Activated naive CD4-positive, alpha-beta T cell treated with anti-CD3 and anti-CD28 coated beads, Interleukin-2, amount 50 U/mL, for 72 hours (primary cell): ENCODE results near the gene ARL8A. TPM values are rescaled to one million over a fixed set of nuclear protein-coding genes. Genes with fewer than 3 reads are reported as not detected.
"Not testable (repeated sequence)": the region's sequence is repeated elsewhere in the genome, so short reads cannot be mapped to it uniquely, and the experiment has no call there.

Experiments
- ATAC-seq, 2 donors: fragments of 150-1000 bp; cut with Tn5 transposase; 2 replicates each; pipeline ENCODE4 v1.10.0; 2021; ENCODE audit warnings: mild to moderate bottlenecking in 2 of 2, moderate library complexity in 2 of 2
- DNase-seq, 2 donors: peaks; one replicate each; pipeline ENCODE4 v3.0.0; 2021 to 2022; ENCODE audit warnings: low spot score in 2 of 2
- H3K27ac Mint-ChIP-seq, 2 donors: one replicate each; pipeline ENCODE4 v1.8.0; 2022; ENCODE audit warnings: mild to moderate bottlenecking in 2 of 2, mixed read lengths in 2 of 2
- H3K36me3 Mint-ChIP-seq, 2 donors: one replicate each; pipeline ENCODE4 v1.8.0; 2022; ENCODE audit warnings: mixed read lengths in 2 of 2
- H3K9me3 Mint-ChIP-seq, 2 donors: one replicate each; pipeline ENCODE4 v1.8.0; 2022; ENCODE audit warnings: mixed read lengths in 2 of 2
- total RNA-seq, 2 donors: library from RNA; stranded (reverse); gene quantifications; one replicate each; pipeline ENCODE4 v1.2.3, GENCODE V29; 2022

The ARL8A gene
- total RNA-seq, 2 donors from 2014 or later, result 38.8 to 63.2 TPM

DNA sequence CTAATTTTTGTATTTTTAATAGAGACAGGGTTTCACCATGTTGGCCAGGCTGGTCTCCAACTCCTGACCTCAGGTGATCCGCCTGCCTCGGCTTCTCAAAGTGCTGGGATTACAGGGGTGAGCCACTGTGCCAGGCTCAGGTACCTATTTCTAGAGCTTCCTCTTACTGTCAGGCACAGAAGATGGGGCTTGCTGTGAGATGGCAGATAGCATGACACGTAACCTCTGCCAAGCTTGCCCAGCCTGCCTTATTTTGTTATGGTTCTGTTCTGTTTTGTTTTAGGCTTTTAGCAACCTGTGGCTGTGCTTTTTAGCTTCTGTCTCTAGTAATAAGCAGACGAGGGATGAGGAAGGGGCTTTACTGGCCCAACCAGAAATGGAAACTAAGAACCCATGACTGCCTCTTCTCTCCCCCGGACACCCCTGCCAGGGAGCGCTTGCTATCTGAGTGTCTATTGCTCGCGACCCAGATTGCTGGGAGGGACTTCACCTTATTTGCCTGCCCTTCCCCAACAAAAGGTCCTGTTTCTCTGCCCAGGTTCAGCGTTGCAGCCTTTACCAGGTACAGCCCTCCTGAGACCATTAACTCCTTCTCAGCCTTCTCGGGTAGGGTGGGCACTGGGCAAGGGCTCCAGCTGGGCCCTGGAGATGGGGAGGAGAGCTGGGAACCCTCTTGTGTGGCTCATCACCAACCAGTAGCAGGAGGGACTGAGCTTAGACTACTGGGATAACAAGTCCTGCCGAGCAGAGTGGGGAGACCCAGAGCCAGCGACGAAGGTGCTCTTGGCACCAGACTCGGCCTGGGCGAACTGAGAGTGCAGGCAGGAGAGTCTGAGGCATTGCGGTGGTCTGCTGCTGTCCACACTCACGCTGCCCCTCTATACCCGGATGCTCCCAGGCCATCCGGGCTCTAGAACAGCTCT, 35.6 kb upstream of the ARL8A start:
- no peak overlapping the region for H3K27ac Mint-ChIP-seq
- H3K36me3 Mint-ChIP-seq, result no peaks in the 10 kb centered on the region
- no peaks in the 10 kb centered on the region for H3K9me3 Mint-ChIP-seq
- DNase-seq, result no peak
- ATAC-seq, result no peak

DNA sequence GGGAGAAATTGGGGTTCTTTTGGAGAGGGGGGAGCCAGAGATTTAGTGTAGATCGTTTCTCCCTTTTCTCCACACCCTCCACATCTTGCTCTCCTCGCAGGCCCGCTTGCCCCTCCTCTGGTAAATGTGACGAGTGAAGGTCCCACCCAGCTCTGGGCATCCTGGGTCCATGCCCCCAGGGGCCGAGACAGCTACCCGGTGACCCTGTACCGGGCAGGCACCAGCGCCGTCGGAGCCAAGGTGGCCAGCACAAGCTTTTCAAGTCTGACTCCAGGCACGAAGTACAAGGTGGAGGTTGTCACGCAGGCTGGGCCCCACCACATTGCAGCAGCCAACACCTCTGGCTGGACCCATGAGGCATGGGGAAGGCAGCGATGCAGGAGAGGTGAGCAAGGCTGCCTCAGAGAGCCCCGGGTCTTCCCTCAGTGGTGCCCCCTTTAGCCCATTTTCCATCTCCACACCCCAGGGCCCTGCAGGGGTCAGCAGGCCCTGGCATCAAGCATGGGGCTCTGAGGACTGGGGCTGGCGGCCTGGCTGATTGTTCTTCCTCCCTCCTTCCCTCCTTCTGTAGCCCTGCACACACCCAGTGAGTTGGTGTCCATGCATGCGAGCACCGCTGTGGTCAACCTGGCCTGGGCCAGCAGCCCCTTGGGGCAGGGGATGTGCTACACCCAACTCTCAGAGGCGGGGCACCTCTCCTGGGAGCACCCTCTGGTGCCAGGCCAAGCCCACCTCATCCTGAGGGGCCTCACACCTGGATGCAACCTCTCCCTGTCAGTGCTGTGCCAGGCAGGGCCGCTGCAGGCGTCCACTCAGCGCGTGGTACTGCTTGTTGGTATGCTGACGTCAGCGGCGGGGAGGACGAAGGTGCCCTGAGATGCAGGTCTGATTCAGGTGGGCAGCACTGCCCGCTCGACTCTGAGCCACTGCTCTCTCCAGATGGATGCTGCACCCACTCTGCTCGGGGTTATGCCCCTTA, 32.7 kb upstream of the ARL8A start:
- Mint-ChIP-seq H3K9me3 (no peaks in the 10 kb centered on the region), H3K36me3 (no peaks in the 10 kb centered on the region), H3K27ac (no peak overlapping the region)
- ATAC-seq (no peak), DNase-seq (no peak)

DNA sequence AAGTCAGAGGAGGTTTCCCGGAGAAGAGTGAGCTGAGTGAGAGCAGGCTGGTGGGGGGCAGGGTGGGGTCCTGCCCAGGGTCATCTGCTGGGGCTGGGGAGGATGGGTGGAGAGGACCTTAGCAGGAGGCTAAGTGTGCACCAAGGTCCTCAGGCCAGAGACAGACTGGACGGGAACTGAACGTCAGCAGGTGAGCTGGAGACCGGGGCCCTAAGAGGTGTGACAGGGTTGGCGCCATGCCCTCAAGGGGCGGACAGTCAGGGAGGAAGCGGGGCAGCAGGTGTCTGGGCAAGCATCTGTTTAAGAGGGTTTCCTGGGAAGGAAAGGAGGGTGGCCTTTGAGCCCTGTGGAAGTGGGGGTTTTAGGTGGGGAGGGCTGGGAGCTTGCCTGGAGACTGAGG, 29.5 kb upstream of the ARL8A start:
- no peak for DNase-seq
- ATAC-seq, result no peak
- Mint-ChIP-seq H3K9me3 (no peaks in the 10 kb centered on the region), H3K36me3 (no peaks in the 10 kb centered on the region), H3K27ac (peak overlapping the region in 1 of 2 donors; percentile 13)

- no peaks in the 10 kb centered on the region for H3K36me3 Mint-ChIP-seq
- no peaks in the 10 kb centered on the region for H3K9me3 Mint-ChIP-seq
- no peak overlapping the region for H3K27ac Mint-ChIP-seq
- peak; percentile 67 to 82 for ATAC-seq
- no peak for DNase-seq
Observed at GRCh38 chr1:202172015-202172355, 27.4 kb upstream of the ARL8A start.

DNA sequence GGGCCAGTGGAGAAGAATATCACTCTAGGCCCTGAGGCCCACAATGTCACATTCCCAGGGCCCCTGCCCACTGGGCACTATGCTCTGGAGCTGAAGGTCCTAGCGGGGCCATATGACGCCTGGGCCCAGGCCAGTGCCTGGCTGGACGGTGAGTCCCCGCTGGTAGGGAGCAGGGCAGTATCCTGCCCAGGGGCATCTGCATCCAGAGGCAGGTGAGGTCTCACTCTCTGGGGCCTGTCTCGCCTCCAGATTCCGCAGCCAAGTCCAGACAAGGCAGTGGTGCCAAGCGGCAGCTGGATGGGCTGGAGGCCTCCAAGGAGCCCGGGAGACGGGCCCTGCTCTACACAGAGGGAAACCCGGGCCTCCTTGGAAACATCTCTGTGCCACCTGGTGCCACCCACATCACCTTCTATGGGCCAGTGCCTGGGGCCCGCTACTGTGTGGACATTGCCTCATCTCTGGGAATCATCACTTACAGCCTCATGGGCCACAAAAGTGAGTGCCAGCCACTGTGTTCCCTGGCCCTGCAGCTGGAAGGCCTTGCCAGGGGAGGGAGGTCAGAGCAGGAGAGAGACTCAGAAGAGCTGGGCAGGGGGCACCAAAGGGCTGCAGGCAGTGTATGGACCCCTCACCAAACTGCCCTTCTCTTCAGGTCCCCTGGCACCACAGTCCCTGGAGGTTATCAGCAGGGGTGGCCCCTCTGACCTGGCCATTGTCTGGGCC, 26.9 kb upstream of the ARL8A start:
- Mint-ChIP-seq H3K27ac (no peak overlapping the region), H3K36me3 (no peaks in the 10 kb centered on the region), H3K9me3 (no peaks in the 10 kb centered on the region)
- ATAC-seq (peak; percentile 64 to 66), DNase-seq (no peak)

DNA sequence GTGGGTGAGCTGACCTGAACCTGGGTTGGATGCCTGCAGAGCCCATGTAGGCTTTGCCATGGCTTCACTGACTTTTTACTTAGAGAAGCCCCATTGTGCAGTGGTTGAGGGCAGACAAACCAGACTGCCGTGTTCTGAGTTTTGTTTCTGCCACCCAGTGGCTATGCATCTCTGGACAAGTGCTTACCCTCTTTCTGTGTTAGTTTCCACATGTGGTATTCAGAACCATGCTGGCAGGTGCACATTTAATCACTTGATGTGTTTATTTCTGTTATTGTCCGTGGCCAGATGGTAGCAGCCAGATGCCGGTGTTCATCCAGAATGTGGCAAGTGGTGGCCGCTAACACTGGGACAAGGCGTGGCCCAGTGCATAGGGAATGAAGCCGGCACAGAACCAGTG, 26.2 kb upstream of the ARL8A start:
- DNase-seq (no peak), ATAC-seq (peak in 1 of 2 donors; percentile 10)
- H3K36me3 Mint-ChIP-seq, result no peaks in the 10 kb centered on the region
- no peaks in the 10 kb centered on the region for H3K9me3 Mint-ChIP-seq
- H3K27ac Mint-ChIP-seq, result no peak overlapping the region

- Mint-ChIP-seq H3K36me3 (no peaks in the 10 kb centered on the region), H3K27ac (no peak overlapping the region), H3K9me3 (no peaks in the 10 kb centered on the region)
- ATAC-seq, result no peak
- no peak for DNase-seq
Observed at GRCh38 chr1:202168861-202169260, 24.3 kb upstream of the ARL8A start.

DNA sequence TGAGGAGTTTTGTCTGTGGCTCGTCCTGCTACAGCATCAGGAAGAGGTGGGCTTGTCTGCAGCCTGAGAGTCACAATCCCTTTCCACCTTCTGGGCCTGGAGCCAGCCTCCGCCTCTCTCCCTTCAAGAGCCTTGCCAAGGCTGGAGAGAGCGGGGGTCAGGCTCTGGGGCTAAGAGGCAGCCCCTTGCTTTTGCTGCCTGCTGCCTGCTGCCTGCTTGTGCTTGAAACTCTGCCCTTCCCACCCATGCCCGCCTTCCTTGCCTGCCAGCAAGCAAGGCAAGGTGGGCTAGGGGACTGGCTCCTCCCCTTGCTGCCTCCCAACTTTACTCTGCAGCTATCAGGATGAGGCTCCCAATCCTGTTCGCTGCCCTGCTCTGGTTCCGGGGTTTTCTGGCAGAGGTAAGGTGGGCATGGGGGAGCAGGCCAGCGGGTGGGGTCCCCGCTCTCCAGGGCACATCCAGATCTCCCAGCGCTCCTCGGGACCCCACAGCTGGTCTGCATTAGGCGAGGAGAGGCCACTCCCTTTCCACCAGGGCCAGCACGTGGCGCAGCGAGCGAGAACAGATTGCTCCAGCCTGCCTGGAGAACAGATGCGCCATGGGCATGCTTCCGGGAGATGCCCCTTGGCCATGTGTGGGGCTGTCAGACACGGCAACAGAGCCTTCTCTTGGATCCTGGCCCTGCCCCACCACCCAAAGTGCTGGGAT, 23.3 kb upstream of the ARL8A start:
- H3K36me3 Mint-ChIP-seq, result no peaks in the 10 kb centered on the region
- no peak for DNase-seq
- H3K27ac Mint-ChIP-seq, result peak overlapping the region in 1 of 2 donors; percentile 58
- ATAC-seq, result no peak
- no peaks in the 10 kb centered on the region for H3K9me3 Mint-ChIP-seq

- H3K27ac Mint-ChIP-seq, result peak overlapping the region in 1 of 2 donors; percentile 58
- not testable (repeated sequence) for DNase-seq, H3K9me3 Mint-ChIP-seq, H3K36me3 Mint-ChIP-seq, ATAC-seq
Observed at GRCh38 chr1:202167054-202167453, 22.5 kb upstream of the ARL8A start.

DNA sequence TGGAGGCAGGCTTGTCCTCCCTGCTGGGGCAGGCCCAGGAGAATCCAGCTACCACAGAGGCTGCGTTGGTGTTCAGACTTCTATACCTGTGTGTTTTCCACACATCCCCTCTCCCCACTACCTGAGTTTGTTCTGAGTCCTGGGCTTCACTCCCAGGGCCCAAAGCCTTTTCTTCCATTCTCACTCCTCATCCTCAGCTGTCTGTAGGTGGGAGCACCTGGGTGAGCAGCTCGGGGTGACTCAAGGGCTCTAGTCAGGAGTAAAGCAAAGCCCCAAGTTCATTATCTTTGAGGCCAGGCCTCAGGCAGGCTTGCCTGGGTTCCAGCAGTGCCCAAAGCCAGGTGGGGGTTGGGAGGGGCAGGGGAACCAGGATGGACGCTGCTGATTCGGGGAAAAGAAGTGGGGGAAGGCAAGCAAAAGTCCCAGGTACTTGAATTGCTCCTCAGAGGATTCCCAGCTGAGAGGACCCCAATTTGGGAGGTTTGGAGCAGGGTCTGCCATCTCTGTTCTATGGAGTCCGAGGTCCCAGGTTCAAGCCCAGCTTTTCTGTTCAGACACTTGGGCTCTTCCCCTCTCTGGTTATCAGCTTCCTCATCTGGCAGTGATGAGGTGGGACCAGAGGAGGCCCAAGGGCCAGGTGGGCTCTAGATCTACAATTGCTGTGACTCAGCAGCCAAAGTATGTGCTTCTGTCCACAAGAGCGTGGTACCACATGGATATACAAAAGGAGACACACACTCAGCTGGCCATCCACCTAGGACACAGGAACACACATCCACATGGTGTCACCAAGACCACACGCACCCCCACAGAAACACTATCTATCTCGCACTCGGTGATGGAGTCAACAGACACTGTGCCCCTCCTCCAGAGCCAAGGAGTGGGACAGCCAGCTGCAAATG, 21.7 kb upstream of the ARL8A start:
- DNase-seq (no peak), ATAC-seq (no peak)
- peak overlapping the region in 1 of 2 donors; percentile 73 for H3K27ac Mint-ChIP-seq
- no peaks in the 10 kb centered on the region for H3K9me3 Mint-ChIP-seq
- no peaks in the 10 kb centered on the region for H3K36me3 Mint-ChIP-seq

DNA sequence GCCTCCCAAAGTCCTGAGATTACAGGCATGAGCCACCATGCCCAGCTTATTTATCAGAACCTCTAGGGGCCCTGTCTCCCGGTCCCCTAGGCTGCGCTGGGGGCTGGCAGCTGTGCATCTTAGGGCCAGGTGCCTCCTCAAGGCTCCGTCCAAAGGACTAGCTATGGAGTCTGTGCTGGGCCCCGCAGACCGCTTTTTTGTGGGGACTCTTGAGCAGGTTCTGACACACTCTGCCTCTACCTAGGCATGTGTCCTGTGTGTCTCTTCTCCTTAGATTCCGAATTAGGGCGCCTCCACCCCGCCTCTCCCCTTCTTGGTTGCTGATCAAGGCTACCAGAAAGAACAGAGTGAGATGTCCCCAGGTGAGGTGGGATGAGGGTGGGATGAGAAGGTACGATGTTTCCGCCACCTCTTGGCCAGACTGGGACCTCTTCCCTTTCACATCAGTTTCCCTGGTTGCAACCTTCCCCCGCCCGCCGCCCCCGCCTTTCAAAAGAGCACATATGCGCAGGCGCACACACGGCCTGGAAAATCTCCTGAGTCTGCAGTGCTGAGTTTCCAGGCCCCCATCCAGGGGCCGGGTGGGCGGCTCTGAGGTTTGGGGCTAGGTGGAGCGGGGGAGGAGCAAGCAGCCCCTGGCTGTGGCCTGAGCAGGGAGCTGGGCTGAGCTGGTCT, 20.9 kb upstream of the ARL8A start:
- ATAC-seq, result peak; percentile 5 to 20
- DNase-seq, result no peak
- H3K9me3 Mint-ChIP-seq, result no peaks in the 10 kb centered on the region
- peak overlapping the region; percentile 73 to 85 for H3K27ac Mint-ChIP-seq
- peaks cover 3 to 6% of the 10 kb centered on the region in 2 donors for H3K36me3 Mint-ChIP-seq

DNA sequence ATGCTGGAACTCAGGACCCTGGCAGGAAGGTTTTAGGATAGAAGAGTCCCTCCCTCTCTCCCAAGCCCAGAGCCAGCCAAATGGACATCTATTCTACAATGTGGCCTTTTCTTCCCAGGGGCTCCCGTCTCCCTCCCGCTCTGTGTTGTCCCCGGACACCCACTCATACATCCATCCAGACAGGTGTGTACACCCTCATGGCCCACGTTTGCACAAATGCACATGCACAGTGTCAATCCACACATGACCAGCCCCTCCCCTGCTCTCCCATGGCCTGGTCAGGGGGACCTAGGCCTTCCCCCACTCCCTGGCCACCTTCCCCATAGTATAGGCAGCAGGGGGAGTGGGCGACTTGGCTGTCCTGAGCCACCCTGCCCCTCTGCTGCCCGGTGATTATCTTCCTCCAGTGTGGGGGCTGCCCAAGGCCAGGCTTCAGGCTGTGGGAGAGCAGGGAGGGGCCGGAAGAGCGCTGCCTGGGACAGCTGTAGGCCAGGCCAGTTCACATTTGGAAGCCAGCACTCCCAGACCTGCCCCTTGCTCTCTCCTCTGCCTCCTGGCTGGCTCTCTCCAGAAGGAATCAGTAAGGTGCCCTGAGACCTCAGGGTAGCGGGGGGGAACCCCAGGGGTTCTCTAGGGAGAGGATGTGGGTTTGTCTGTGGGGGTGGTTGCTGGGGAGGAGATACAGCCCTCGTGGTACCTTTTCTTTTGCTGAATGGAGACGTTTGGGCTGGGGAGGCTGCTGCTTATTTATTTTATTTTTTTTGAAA, 19.9 kb upstream of the ARL8A start:
- DNase-seq (peak in 1 of 2 donors; percentile 82), ATAC-seq (peak; percentile 53 to 72)
- H3K27ac Mint-ChIP-seq, result peak overlapping the region; percentile 73 to 85
- H3K9me3 Mint-ChIP-seq, result no peaks in the 10 kb centered on the region
- H3K36me3 Mint-ChIP-seq, result peaks cover 12 to 16% of the 10 kb centered on the region in 2 donors

DNA sequence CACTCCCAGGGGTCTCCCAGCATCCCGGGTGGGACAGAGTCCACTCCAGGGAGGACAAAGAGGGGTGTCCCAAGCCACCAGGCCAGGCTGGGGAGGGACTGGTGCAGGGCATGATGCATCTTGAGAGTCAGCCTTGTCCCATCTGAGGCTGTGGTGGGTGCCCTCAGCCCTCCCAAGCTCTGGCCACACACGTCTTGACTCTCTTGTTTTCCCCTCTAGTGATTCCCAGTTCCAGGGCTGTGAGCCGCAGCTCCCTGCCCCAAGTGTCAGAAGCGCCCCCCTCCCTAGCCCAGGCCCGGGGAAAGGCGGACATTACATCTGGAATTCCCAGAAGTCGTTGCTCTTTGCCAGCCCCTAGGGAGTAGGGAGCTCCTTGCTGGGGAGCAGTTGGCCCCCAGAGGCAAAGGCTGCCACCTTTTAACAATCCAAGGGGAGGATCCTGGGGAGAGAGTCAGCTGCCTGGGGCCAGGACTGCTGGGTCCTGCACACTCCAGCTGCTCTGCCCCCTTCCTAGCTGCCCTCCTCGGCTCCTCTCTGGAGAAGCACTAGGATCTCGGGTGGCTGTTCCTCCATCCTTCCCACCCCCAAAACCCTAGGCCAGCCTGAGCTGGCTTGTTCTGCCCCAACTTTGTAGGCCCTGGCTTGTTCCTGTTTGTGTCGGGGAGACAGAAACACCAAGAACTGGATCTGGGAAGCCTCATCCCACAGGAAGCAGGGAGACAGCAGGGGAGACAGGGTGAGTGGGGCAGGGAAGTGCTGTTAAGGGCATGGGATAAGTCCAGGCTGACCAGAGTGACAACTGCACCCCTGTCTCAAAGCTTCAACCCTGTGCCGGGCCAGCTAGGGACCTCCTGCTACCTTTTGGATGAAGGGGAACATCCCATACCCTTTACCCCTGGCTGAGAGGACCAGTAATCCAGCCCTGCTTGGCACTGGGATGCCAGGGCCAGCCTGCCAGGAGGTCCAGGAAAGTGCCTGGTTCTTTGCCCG, 19.0 kb upstream of the ARL8A start:
- H3K27ac Mint-ChIP-seq, result peak overlapping the region; percentile 82 to 100
- DNase-seq (no peak), ATAC-seq (no peak)
- H3K36me3 Mint-ChIP-seq, result peaks cover 21 to 24% of the 10 kb centered on the region in 2 donors
- no peaks in the 10 kb centered on the region for H3K9me3 Mint-ChIP-seq
